SK-N-MC (cell line): ENCODE results near the gene LTB4R.

Experiments
- DNase-seq: peaks from one replicate; pipeline ENCODE4 v3.0.0-alpha.2; 2011; ENCODE audit warnings: low read depth, low spot score
- H3K27ac ChIP-seq: fragments of 200-600 bp; sonication (generic); 2 replicates; pipeline ENCODE4 v1.5.1; 2016; ENCODE audit warnings: mixed run types
- H3K36me3 ChIP-seq: fragments of 200-600 bp; sonication (generic); 2 replicates; pipeline ENCODE4 v1.6.1; 2017; ENCODE audit warnings: antibody characterized with exemption, low read length, mixed read lengths; ENCODE audit not compliant: insufficient read depth
- H3K4me3 ChIP-seq: fragments of 200-600 bp; sonication (generic); 2 replicates; pipeline ENCODE4 v1.5.1; 2016
- H3K9ac ChIP-seq: fragments of 200-600 bp; sonication (generic); 2 replicates; pipeline ENCODE4 v1.8.0; 2017; ENCODE audit warnings: mixed run types, mixed read lengths; ENCODE audit not compliant: insufficient read length
- H3K9me3 ChIP-seq: fragments of 200-600 bp; sonication (generic); 2 replicates; pipeline ENCODE4 v1.6.1; 2017; ENCODE audit warnings: low read depth, mild to moderate bottlenecking, antibody characterized with exemption, low read length, moderate library complexity, mixed read lengths
- EZH2 ChIP-seq: fragments of 200-600 bp; sonication (generic); IDR thresholded peaks from one replicate; pipeline ENCODE4 v1.6.1; 2017; ENCODE audit warnings: antibody characterized with exemption
- FOXP2 ChIP-seq: optimal IDR thresholded peaks from 2 replicates; pipeline ENCODE3; 2011; ENCODE audit warnings: mild to moderate bottlenecking, moderate library complexity; ENCODE audit not compliant: insufficient read depth; ENCODE audit errors: extremely low read length, control extremely low read depth
- POLR2AphosphoS5 ChIP-seq: IDR thresholded peaks from 2 replicates; pipeline ENCODE4 v1.6.1; 2012; ENCODE audit warnings: mild to moderate bottlenecking, low read depth, low read length, borderline replicate concordance

Gene LTB4R

GRCh38 chr14:24363401-24363800, 52.1 kb downstream of the LTB4R start:
- Histone ChIP-seq H3K9me3 (no peaks in the 10 kb centered on the region), H3K36me3 (no peaks in the 10 kb centered on the region), H3K27ac (no peak overlapping the region), H3K9ac (no peak overlapping the region), H3K4me3 (no peak overlapping the region)
- TF ChIP-seq FOXP2 (no peak), EZH2 (no peak), POLR2AphosphoS5 (no peak)
- no peak for DNase-seq

- Histone ChIP-seq H3K27ac (peak overlapping the region; percentile 63; the same call in 1 of the 2 replicates), H3K4me3 (no peak overlapping the region), H3K36me3 (no peaks in the 10 kb centered on the region), H3K9me3 (no peaks in the 10 kb centered on the region), H3K9ac (no peak overlapping the region)
- TF ChIP-seq FOXP2, result no peak
- TF ChIP-seq EZH2, result no peak
- no peak for TF ChIP-seq POLR2AphosphoS5
- DNase-seq, result no peak
These were observed 53.5 kb downstream of the LTB4R start for GRCh38 chr14:24364841-24365240.

- Histone ChIP-seq H3K9ac (peak overlapping the region; percentile 79), H3K36me3 (no peaks in the 10 kb centered on the region; the same call in 1 of the 2 replicates), H3K4me3 (peak overlapping the region; percentile 96), H3K27ac (peak overlapping the region; percentile 97), H3K9me3 (no peaks in the 10 kb centered on the region)
- DNase-seq, result no peak
- TF ChIP-seq FOXP2, result no peak
- no peak for TF ChIP-seq EZH2
- no peak for TF ChIP-seq POLR2AphosphoS5
These were observed 54.5 kb downstream of the LTB4R start for GRCh38 chr14:24365600-24366412.

- no peak for DNase-seq
- TF ChIP-seq POLR2AphosphoS5 (peak; percentile 58; the same call in 1 of the 2 replicates), EZH2 (no peak)
- Histone ChIP-seq H3K9ac (peak overlapping the region; percentile 79), H3K36me3 (no peaks in the 10 kb centered on the region; the same call in 1 of the 2 replicates), H3K9me3 (no peaks in the 10 kb centered on the region), H3K27ac (peak overlapping the region; percentile 97), H3K4me3 (peak overlapping the region; percentile 96)
These were observed 55.1 kb downstream of the LTB4R start for GRCh38 chr14:24366413-24366720.

- DNase-seq, result peak; percentile 57
- Histone ChIP-seq H3K4me3 (peak overlapping the region; percentile 96), H3K9me3 (no peaks in the 10 kb centered on the region), H3K9ac (peak overlapping the region; percentile 79), H3K27ac (peak overlapping the region; percentile 97), H3K36me3 (no peaks in the 10 kb centered on the region; the same call in 1 of the 2 replicates)
- TF ChIP-seq POLR2AphosphoS5, result peak; percentile 24; the same call in 1 of the 2 replicates
- no peak for TF ChIP-seq EZH2
These were observed 55.6 kb downstream of the LTB4R start for GRCh38 chr14:24366721-24367513.
